ENCODE data around the gene CD63.

DNA sequence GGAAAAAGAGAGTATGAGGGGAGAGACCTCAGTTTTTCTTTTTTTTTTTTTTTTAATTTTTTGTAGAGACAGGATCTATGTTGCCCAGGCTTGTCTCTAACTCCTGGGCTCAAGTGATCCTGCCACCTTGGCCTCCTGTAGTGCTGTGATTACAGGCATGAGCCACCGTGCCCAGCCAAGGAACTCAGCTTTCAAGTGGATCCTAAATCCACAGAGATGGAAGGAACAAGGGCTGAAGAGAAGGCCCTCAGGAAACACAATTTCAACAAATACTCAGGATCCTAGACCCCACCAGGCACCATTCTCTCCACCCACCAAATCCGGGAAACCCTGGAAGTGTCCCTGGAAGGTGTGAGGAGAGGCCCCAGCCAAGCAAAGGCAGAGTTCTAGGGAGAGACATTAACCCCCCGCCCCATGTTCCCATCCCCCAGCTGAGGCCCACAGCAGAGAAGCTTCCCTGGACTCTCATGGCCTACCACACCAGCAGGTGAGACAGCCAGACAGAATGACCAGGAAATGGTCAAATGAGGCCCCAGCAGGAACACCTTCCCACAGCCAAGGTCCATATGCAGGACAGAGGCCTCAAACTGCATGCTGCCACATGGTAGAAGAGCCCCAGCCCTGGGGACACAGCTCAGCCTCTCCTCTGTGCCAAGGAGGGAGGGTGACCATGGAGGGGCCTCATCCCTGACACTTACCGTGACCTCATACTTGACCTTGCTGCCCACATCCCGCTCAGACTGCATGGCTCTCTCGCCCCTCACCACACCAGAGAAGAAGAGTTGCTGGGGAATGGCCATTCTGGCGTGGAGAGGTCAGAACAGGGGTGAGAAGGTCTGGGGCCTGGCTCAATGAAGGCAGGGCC is 35.3 kb downstream of the CD63 start:
- TF ChIP-seq, protein P1, sequence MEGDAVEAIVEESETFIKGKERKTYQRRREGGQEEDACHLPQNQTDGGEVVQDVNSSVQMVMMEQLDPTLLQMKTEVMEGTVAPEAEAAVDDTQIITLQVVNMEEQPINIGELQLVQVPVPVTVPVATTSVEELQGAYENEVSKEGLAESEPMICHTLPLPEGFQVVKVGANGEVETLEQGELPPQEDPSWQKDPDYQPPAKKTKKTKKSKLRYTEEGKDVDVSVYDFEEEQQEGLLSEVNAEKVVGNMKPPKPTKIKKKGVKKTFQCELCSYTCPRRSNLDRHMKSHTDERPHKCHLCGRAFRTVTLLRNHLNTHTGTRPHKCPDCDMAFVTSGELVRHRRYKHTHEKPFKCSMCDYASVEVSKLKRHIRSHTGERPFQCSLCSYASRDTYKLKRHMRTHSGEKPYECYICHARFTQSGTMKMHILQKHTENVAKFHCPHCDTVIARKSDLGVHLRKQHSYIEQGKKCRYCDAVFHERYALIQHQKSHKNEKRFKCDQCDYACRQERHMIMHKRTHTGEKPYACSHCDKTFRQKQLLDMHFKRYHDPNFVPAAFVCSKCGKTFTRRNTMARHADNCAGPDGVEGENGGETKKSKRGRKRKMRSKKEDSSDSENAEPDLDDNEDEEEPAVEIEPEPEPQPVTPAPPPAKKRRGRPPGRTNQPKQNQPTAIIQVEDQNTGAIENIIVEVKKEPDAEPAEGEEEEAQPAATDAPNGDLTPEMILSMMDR (conservative IDR thresholded peaks at IDR 0.05), result no peak
- no peak for TF ChIP-seq ZFX (IDR thresholded peaks at IDR 0.05)

Measured in C4-2B (cell line).